SK-N-SH treated with all-trans-retinoic acid at 6 μM for 48 hours (cell line): ENCODE measurements around the gene GPSM1.

ENCODE experiments used
- CREB5 ChIP-seq: fragments of 250-450 bp; sonication (Bioruptor Pico); IDR thresholded peaks from 2 replicates; pipeline ENCODE4 v1.5.1; 2020; ENCODE audit warnings: low read depth, mild to moderate bottlenecking, moderate library complexity
- GLIS3 ChIP-seq: fragments of 250-450 bp; sonication (Bioruptor Pico); IDR thresholded peaks from 2 replicates; pipeline ENCODE4 v1.5.0; 2020; ENCODE audit warnings: mild to moderate bottlenecking, moderate library complexity
- PATZ1 ChIP-seq: fragments of 250-450 bp; sonication (Bioruptor Pico); IDR thresholded peaks from 2 replicates; pipeline ENCODE4 v1.8.0; 2020; ENCODE audit warnings: mild to moderate bottlenecking, moderate library complexity, borderline replicate concordance
- RARB ChIP-seq: fragments of 250-450 bp; sonication (Bioruptor Pico); IDR thresholded peaks from 2 replicates; pipeline ENCODE4 v1.8.0; 2021; ENCODE audit warnings: mild to moderate bottlenecking, moderate library complexity
- TCF4 ChIP-seq: fragments of 250-450 bp; sonication (Bioruptor Pico); IDR thresholded peaks from 2 replicates; pipeline ENCODE4 v1.8.0; 2021; ENCODE audit warnings: mild to moderate bottlenecking, moderate library complexity, borderline replicate concordance
- TSHZ2 ChIP-seq: fragments of 250-450 bp; sonication (Bioruptor Pico); IDR thresholded peaks from 2 replicates; pipeline ENCODE4 v1.5.0; 2020; ENCODE audit warnings: mild to moderate bottlenecking, moderate library complexity
- ZFP30 ChIP-seq: fragments of 450-650 bp; formaldehyde crosslinking; IDR thresholded peaks from 2 replicates; pipeline ENCODE4 v1.5.0; 2022; ENCODE audit warnings: mild to moderate bottlenecking, moderate library complexity
- ZNF70 ChIP-seq: fragments of 450-650 bp; formaldehyde crosslinking; IDR thresholded peaks from 2 replicates; pipeline ENCODE4 v1.5.0; 2020; ENCODE audit warnings: mild to moderate bottlenecking, moderate library complexity
- ZNF8 ChIP-seq: fragments of 450-650 bp; formaldehyde crosslinking; IDR thresholded peaks from 2 replicates; pipeline ENCODE4 v1.5.0; 2020; ENCODE audit warnings: mild to moderate bottlenecking, moderate library complexity

- TF ChIP-seq ZNF70 (CRISPR knock-in tag) (no peak), ZFP30 (CRISPR knock-in tag) (no peak), CREB5 (CRISPR knock-in tag) (no peak), TSHZ2 (CRISPR knock-in tag) (no peak), PATZ1 (CRISPR knock-in tag) (no peak), RARB (CRISPR knock-in tag) (no peak), TCF4 (CRISPR knock-in tag) (no peak), GLIS3 (CRISPR knock-in tag) (no peak), ZNF8 (no peak)
Observed at GRCh38 chr9:136377341-136378169, 50.2 kb downstream of the GPSM1 start.
